ENCODE data around the gene NPRL2.

DNA sequence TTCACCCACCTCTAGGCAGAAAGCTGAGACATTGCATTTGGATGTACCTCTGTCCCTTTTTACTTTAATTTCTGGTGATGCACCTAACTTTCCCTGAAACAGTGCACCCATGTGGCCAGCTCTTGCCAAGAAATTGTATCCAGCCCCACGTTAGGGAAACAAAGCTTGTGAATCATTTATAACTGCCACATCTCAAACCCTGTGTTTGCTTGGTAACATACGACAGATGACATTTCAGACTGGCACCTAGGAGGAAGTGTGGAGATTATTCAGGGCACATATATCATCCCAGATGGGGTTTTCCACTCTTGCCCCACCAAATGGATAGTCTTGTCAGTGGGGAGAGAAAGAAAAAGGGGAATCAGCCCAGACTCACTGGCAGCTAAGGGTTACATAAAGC, 2.2 kb upstream of the NPRL2 start:
- TF ChIP-seq, protein P1, sequence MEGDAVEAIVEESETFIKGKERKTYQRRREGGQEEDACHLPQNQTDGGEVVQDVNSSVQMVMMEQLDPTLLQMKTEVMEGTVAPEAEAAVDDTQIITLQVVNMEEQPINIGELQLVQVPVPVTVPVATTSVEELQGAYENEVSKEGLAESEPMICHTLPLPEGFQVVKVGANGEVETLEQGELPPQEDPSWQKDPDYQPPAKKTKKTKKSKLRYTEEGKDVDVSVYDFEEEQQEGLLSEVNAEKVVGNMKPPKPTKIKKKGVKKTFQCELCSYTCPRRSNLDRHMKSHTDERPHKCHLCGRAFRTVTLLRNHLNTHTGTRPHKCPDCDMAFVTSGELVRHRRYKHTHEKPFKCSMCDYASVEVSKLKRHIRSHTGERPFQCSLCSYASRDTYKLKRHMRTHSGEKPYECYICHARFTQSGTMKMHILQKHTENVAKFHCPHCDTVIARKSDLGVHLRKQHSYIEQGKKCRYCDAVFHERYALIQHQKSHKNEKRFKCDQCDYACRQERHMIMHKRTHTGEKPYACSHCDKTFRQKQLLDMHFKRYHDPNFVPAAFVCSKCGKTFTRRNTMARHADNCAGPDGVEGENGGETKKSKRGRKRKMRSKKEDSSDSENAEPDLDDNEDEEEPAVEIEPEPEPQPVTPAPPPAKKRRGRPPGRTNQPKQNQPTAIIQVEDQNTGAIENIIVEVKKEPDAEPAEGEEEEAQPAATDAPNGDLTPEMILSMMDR (IDR thresholded peaks at IDR 0.05; ENCODE audit: low read depth, low read length) = peak; percentile 24
- TF ChIP-seq MYC (IDR thresholded peaks at IDR 0.05; ENCODE audit: low read depth, low read length) (no peak), POLR2A (IDR thresholded peaks at IDR 0.05; ENCODE audit: extremely low read depth, insufficient read length) (no peak)
- TF ChIP-seq, protein P2, sequence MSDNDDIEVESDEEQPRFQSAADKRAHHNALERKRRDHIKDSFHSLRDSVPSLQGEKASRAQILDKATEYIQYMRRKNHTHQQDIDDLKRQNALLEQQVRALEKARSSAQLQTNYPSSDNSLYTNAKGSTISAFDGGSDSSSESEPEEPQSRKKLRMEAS (IDR thresholded peaks at IDR 0.05; ENCODE audit: low read depth, low read length) = no peak
